NB4 (cell line): ENCODE data around the gene CACNA2D3.

Source experiments
- MYC ChIP-seq: IDR thresholded peaks from 2 replicates; pipeline ENCODE4 v1.6.1; 2011; ENCODE audit warnings: low read depth, low read length
- POLR2A ChIP-seq: IDR thresholded peaks from 2 replicates; pipeline ENCODE4 v1.6.1; 2011; ENCODE audit warnings: mild to moderate bottlenecking; ENCODE audit not compliant: insufficient read length; ENCODE audit errors: extremely low read depth
- TF ChIP-seq, protein P1 (sequence below): IDR thresholded peaks from one replicate; pipeline ENCODE4 v1.5.1; 2012; ENCODE audit warnings: low read depth, low read length
- TF ChIP-seq, protein P2 (sequence below): IDR thresholded peaks from 2 replicates; pipeline ENCODE4 v1.6.1; 2011; ENCODE audit warnings: low read depth, low read length

- TF ChIP-seq POLR2A: no peak
- TF ChIP-seq, protein P1, sequence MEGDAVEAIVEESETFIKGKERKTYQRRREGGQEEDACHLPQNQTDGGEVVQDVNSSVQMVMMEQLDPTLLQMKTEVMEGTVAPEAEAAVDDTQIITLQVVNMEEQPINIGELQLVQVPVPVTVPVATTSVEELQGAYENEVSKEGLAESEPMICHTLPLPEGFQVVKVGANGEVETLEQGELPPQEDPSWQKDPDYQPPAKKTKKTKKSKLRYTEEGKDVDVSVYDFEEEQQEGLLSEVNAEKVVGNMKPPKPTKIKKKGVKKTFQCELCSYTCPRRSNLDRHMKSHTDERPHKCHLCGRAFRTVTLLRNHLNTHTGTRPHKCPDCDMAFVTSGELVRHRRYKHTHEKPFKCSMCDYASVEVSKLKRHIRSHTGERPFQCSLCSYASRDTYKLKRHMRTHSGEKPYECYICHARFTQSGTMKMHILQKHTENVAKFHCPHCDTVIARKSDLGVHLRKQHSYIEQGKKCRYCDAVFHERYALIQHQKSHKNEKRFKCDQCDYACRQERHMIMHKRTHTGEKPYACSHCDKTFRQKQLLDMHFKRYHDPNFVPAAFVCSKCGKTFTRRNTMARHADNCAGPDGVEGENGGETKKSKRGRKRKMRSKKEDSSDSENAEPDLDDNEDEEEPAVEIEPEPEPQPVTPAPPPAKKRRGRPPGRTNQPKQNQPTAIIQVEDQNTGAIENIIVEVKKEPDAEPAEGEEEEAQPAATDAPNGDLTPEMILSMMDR: no peak
- no peak for TF ChIP-seq MYC
- TF ChIP-seq, protein P2, sequence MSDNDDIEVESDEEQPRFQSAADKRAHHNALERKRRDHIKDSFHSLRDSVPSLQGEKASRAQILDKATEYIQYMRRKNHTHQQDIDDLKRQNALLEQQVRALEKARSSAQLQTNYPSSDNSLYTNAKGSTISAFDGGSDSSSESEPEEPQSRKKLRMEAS: no peak
Observed at GRCh38 chr3:55013145-55013925, 891.0 kb downstream of the CACNA2D3 start.
